22Rv1 (cell line): ENCODE results near the gene ESRP2.

Source experiments
- CTCF ChIP-seq: fragments of 450-650 bp; IDR thresholded peaks from 2 replicates; pipeline ENCODE4 v1.5.1; 2017; ENCODE audit warnings: mild to moderate bottlenecking
- ZFX ChIP-seq: fragments of 450-650 bp; IDR thresholded peaks from 2 replicates; pipeline ENCODE4 v1.6.1; 2017; ENCODE audit warnings: antibody characterized with exemption, borderline replicate concordance

GRCh38 chr16:68179196-68179795 is 56.6 kb downstream of the ESRP2 start:
- no peak for TF ChIP-seq CTCF
- TF ChIP-seq ZFX: no peak
